ENCODE measurements around the gene CST1.
"Not testable (repeated sequence)": the region's sequence is repeated elsewhere in the genome, so short reads cannot be mapped to it uniquely, and the experiment has no call there.

Gene CST1

DNA sequence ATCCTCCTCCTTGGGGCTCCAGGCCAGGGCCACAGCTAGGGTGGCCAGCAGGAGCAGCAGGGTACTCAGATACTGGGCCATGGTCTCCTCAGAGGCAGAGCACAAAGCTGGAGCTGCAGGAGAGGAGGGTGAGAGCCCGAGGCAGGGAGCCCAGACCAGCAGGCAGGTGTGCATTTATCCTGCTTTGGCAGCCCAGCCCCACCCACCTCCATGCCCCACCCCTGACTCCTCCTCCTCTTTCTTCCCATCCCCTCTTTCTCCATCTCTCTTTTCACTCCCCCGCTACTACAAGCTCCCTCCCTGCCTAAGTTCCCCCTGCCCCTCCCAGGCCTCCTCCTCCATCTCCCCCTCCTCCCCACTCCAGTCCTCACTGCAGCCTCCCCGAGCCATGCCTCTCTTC, at the start of gene CST1:
Gene CST1, minus strand, starts transcription at position 150 of the 400 bp plus-strand sequence. Its CDS starts 69 bp downstream, at position 81.
- H3K4me3 ChIP-seq (ENCODE audit: low read depth in 1 of 2, low read length in 1 of 2); H3K4me1 ChIP-seq (ENCODE audit: control insufficient read depth in 1 of 2, insufficient read depth in 1 of 2, low read depth in 1 of 2, low read length in 1 of 2); H3K9me3 ChIP-seq; H3K36me3 ChIP-seq; H3K27ac ChIP-seq; H3K27me3 ChIP-seq: not testable (repeated sequence)

GRCh38 chr20:23799216-23799847, 48.6 kb upstream of the CST1 start:
- H3K27ac ChIP-seq; H3K4me3 ChIP-seq (ENCODE audit: low read depth in 1 of 2, low read length in 1 of 2); H3K27me3 ChIP-seq; H3K9me3 ChIP-seq; H3K36me3 ChIP-seq; H3K4me1 ChIP-seq (ENCODE audit: control insufficient read depth in 1 of 2, insufficient read depth in 1 of 2, low read depth in 1 of 2, low read length in 1 of 2): not testable (repeated sequence)

GRCh38 chr20:23795526-23795925, 44.8 kb upstream of the CST1 start:
- Histone ChIP-seq H3K27ac (no peak overlapping the region), H3K27me3 (no peaks in the 10 kb centered on the region), H3K4me1 (ENCODE audit: control insufficient read depth in 1 of 2, insufficient read depth in 1 of 2, low read depth in 1 of 2, low read length in 1 of 2) (no peaks in the 10 kb centered on the region), H3K4me3 (ENCODE audit: low read depth in 1 of 2, low read length in 1 of 2) (no peak overlapping the region), H3K36me3 (no peaks in the 10 kb centered on the region), H3K9me3 (no peaks in the 10 kb centered on the region)
- TF ChIP-seq, protein P1, sequence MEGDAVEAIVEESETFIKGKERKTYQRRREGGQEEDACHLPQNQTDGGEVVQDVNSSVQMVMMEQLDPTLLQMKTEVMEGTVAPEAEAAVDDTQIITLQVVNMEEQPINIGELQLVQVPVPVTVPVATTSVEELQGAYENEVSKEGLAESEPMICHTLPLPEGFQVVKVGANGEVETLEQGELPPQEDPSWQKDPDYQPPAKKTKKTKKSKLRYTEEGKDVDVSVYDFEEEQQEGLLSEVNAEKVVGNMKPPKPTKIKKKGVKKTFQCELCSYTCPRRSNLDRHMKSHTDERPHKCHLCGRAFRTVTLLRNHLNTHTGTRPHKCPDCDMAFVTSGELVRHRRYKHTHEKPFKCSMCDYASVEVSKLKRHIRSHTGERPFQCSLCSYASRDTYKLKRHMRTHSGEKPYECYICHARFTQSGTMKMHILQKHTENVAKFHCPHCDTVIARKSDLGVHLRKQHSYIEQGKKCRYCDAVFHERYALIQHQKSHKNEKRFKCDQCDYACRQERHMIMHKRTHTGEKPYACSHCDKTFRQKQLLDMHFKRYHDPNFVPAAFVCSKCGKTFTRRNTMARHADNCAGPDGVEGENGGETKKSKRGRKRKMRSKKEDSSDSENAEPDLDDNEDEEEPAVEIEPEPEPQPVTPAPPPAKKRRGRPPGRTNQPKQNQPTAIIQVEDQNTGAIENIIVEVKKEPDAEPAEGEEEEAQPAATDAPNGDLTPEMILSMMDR (IDR thresholded peaks at IDR 0.05) = no peak

DNA sequence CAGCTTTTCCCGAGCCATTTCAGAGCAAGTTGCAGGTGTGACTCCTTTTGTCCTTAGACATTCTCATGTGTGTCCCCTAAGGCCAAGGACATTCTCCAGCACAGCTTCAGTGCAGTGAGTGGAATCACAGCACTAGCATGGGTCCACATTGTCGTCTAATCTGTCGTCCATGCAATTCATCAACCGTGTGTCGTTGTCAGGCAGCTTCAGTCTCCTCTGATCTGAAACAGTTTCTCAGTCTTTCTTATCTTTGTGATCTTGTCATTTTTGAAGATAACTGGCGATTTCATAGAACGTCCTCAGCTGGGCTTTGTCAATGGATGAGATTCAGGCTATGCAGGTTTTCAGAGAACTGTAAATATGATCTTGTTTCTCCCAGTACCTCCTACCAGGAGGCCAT, 44.1 kb upstream of the CST1 start:
- Histone ChIP-seq H3K4me1 (ENCODE audit: control insufficient read depth in 1 of 2, insufficient read depth in 1 of 2, low read depth in 1 of 2, low read length in 1 of 2) (no peaks in the 10 kb centered on the region), H3K27me3 (no peaks in the 10 kb centered on the region), H3K4me3 (ENCODE audit: low read depth in 1 of 2, low read length in 1 of 2) (no peak overlapping the region), H3K9me3 (no peaks in the 10 kb centered on the region), H3K27ac (no peak overlapping the region), H3K36me3 (no peaks in the 10 kb centered on the region)
- TF ChIP-seq, protein P1 (IDR thresholded peaks at IDR 0.05) = no peak

DNA sequence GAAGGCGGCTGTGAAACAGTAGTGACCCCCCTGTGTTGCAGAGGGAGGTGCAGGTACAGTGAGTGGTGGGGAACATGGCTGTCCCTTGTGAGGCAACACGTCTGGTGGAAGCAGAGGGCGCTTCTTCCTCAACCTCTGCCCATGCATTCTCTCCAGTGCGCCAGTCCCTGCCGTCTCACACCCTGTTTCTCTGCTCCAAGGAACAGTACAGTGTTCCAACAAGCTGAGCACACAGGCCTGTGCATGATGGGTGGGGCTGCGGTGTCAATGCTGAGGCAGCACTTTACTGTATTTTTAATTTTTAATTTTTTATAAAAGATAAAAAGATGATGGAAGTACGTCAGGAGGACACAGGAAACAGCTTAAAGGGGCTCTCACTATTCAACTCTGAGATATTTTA, 43.3 kb upstream of the CST1 start:
- TF ChIP-seq, protein P1 (IDR thresholded peaks at IDR 0.05) = no peak
- Histone ChIP-seq H3K9me3 (no peaks in the 10 kb centered on the region), H3K27ac (no peak overlapping the region), H3K36me3 (no peaks in the 10 kb centered on the region), H3K4me3 (ENCODE audit: low read depth in 1 of 2, low read length in 1 of 2) (no peak overlapping the region), H3K27me3 (no peaks in the 10 kb centered on the region), H3K4me1 (ENCODE audit: control insufficient read depth in 1 of 2, insufficient read depth in 1 of 2, low read depth in 1 of 2, low read length in 1 of 2) (no peaks in the 10 kb centered on the region)

- no peaks in the 10 kb centered on the region for H3K36me3 ChIP-seq
- H3K9me3 ChIP-seq = no peaks in the 10 kb centered on the region
- H3K4me3 ChIP-seq (ENCODE audit: low read depth in 1 of 2, low read length in 1 of 2) = no peak overlapping the region
- H3K27ac ChIP-seq = no peak overlapping the region
- TF ChIP-seq, protein P1 (IDR thresholded peaks at IDR 0.05) = no peak
- H3K27me3 ChIP-seq = no peaks in the 10 kb centered on the region
- no peaks in the 10 kb centered on the region for H3K4me1 ChIP-seq (ENCODE audit: control insufficient read depth in 1 of 2, insufficient read depth in 1 of 2, low read depth in 1 of 2, low read length in 1 of 2)
Observed at GRCh38 chr20:23783447-23783846, 32.7 kb upstream of the CST1 start.

All from neutrophil (primary cell).